ENCODE measurements around the gene PER1.

DNA sequence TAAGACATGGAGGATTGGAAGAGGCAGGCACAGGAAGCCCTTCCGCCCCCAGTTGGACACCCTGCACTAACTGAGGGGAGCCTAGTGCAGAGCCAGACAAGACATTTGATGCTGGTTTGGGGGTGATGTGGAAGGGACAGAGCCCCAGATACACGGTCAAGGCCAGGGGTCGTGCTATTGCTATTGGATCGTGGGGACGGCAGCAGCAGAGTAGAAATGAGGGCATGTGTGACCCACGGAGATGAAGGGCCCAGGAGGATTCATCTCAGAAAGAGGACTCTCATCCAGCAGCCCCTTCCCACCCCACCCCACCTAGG, 12.6 kb upstream of the PER1 start:
- TF ChIP-seq CTCF (conservative IDR thresholded peaks at IDR 0.05; ENCODE audit: low read depth, low read length) (no peak), EZH2 (IDR thresholded peaks at IDR 0.05; ENCODE audit: low read length, unreplicated experiment) (no peak)
